NCI-H748 (cell line): ENCODE results near the gene SRGAP1.
"Not testable (repeated sequence)": the region's sequence is repeated elsewhere in the genome, so short reads cannot be mapped to it uniquely, and the experiment has no call there.

Source experiments
- DNase-seq: peaks from one replicate; lab custom pipeline; 2025; ENCODE audit not compliant: unreplicated experiment; lab: John Stamatoyannopoulos, UW

The SRGAP1 gene

DNA sequence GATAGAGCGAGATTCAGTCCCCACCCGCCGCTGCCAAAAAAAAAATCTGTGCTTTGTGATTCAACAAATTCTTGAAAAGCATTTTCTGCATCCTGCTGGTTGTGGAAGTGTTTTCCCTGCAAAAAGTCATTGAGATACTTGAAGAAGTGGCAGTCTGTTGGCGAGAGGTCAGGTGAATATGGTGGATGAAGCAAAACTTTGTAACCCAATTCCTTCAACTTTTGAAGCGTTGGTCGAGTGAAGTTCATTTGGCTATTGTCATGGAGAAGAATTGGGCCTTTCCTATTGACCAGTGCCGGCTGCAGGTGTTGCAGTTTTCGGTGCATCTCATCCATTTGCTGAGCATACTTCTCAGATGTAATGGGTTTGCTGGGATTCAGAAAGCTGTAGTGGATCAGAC is 20.9 kb downstream of the SRGAP1 start:
- DNase-seq, result no peak

DNA sequence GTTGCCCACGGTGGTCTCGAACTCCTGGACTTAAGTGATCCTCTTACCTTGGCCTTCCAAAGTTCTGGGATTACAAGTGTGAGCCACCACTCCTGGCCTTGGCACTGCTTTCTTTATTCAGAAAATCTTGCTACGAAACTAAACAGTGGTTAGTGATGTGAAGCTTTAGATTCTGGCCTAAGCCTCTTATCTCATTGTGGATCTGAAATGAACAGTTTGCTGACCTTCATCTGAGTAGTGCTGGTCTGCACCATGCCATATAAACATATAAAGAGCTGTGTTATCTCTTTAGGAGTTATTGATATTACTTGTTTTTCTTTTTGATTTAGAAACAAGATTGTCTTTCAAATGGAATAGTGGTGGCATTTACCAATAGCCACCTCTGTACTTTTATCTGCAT is 22.6 kb downstream of the SRGAP1 start:
- no peak for DNase-seq

DNA sequence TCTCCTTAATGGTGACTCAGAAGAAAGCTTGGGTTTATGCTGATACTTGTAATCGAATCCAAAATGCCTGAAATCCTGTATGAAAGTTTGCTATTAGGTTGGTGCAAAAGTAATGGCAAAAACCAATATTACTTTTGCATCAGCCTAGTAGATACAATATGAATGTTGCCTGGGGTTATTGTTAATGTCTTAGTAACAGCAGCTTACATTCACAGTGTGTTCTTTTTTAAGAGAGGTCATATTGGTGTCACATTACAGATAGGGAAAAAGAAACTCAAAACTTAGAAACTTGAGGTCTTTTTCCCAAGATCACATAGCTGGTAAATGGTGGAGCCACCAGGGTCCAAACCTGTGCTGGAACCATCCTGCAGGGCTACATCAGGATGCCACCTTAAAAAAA is 25.2 kb downstream of the SRGAP1 start:
- no peak for DNase-seq

DNA sequence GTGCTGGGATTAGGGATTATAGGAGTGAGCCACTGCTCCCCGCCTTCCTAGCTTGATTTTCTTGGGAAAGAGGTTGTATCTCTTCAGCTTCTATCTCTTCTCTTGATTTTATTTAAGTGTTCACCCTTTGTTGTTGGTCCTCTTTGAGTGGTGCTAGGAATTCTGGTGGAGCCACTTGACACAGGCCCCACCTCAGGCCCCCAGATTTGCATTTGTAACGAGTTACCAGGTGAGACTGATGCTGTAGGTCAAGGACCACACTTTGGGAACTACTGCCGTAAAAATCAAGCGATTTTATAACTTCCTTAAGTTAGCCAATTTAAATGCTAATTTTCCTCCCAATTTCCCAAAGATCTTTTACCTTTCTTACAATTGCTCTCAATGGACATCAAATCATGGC is 26.3 kb downstream of the SRGAP1 start:
- no peak for DNase-seq

DNA sequence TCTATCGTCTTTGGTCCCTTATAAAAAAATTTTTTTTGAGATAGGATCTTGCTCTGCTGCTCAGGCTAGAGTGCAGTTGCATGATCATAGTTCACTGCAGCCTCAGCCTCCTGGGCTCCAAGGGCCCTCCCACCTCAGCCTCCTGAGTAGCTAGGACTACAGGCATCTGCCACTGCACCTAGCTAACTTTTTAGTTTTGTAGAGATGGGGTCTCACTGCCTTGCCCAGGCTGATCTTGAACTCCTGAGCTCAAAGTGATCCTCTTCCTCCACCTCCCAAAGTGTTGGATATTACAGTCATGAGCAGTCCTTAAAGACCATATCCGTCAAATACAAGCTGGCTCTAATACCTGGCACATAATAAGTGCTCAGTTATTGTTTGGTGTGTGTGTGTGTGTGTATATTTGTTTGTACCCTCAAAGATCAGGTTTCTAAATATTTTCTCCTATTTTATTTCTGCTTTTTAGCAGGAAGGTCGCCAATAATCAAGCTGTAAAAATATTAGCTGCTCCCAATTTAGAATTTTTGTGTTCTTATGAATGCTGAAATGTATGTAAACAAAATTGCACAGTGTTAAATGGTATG is 30.5 kb downstream of the SRGAP1 start:
- DNase-seq, result no peak

DNA sequence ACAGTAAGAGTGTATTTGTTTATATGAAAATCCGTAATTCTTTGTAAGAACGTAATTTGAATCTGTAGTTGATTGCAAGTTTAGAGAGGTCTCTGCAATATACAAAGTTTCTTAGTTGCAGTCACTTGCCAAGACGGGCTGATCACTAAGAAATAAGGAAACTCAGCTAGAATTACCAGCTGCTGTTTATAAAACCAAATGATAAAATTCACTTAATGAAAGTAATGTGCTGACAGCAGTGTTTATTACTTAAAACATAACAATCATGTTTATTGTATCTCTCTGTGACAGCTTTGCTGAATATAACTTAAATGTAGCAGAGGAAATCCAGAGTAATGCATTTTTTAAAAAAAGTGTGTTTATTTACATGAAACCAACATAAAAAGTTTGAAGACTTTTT is 31.2 kb downstream of the SRGAP1 start:
- no peak for DNase-seq

DNA sequence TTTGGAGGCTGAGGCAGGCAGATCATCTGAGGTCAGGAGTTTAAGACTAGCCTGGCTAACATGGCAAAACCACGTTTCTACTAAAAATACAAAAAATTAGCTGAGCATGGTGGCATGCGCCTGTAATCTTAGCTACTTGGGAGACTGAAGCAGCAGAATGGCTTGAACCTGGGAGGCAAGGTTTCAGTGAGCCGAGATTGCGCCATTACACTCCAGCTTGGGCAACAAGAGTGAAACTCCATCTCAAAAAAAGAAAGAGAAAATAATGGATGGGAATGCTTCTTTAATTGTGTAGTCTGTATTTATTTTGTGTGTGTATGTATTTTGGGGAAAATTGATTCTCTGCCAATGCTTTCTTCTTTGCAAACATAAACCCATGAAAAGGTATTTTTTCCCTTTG is 32.5 kb downstream of the SRGAP1 start:
- DNase-seq, result no peak

DNA sequence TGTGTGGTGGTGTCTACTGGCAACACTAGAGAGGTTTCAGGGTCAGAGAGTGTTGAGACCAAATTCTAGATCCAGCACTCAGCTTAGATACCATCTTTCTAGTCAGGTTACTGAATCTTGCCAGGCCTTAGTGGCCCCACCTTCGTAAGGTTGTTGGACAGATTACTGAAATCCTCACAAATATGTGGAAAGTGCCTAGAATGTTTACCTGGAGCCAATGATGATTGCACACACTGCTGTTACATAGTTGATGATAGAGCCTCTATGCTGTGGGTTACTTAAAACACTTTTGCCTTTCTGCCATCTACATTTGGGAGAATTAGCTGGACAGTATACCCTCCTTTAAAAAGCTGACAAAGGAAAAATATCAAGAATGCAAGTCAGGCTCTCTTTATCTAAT is 33.2 kb downstream of the SRGAP1 start:
- DNase-seq, result no peak

DNA sequence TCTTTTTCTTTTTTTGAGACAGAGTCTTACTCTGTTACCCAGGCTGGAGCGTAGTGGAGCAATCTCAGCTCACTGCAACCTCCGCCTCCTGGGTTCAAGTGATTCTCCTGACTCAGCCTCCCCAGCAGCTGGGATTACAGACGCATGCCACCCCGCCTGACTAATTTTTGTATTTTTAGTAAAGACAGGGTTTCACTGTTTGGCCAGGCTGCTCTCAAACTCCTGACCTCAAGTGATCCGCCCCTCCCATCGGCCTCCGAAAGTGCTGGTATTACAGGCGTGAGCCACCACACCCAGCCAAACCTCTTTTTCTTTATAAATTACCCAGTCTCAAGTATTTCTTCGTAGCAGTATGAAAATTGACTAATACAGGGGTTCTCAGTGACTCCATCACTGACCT is 35.7 kb downstream of the SRGAP1 start:
- DNase-seq, result not testable (repeated sequence)

DNA sequence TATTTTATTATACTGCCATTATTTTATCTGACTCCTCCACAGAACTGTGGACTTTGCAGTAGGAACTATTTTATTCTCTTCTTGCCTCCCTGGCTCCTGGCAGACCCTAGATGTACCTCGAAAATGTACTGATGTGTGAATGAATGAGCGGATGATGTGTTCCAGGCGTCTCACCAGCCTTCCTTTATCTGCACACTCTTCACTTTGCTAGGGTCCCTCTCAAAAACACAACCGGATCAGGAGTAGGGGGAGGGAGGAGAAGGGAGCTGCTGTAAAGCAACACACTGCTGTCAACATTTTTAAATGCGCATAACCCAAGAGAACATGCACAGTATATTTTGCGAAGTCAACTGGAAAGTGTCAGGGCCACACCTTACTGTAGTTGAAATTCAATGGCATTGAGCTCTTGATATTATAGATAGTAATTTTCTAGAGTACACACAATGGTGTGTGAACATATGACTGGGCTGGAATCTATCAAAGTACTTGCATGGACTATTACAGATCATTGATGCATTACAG is 36.3 kb downstream of the SRGAP1 start:
- peak; percentile 74 for DNase-seq

DNA sequence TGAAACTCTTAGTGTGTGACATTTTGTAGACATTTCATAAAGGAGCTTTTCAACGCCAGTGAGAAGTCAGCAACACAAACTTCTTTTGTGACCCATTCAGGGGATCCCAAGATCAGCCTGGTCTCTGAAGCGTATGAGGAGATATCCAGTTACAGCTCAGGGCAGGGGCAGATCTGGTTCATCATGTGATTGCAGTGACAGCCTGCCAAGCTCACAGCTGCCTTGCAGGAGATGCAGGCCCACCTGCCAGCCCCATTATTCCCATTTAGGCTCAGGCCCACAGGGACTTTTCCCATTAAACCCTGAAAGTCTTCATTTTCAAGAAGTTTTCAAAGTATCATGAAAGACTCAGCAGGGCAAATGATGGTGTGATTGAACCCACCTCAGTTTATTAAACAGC is 38.3 kb downstream of the SRGAP1 start:
- peak; percentile 60 for DNase-seq

DNA sequence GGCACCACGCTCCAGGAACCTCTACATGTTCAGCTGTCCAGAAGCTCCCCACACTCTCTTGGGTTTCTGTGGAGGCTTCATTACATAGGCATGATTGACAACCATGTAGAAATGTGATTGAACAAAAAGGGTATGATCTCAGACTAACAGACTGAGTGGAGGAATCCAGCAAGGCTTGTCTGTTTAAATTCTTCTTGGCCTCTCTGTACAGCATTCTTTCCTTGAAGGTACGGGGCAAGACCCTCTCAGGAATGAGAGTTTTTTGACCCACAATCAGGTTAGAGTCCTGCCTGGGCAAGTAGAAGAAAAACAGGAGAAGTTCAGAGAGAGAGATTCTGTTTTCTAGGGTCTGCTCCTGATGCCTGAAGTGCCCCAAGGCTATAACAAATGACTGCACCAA is 40.9 kb downstream of the SRGAP1 start:
- DNase-seq, result no peak

DNA sequence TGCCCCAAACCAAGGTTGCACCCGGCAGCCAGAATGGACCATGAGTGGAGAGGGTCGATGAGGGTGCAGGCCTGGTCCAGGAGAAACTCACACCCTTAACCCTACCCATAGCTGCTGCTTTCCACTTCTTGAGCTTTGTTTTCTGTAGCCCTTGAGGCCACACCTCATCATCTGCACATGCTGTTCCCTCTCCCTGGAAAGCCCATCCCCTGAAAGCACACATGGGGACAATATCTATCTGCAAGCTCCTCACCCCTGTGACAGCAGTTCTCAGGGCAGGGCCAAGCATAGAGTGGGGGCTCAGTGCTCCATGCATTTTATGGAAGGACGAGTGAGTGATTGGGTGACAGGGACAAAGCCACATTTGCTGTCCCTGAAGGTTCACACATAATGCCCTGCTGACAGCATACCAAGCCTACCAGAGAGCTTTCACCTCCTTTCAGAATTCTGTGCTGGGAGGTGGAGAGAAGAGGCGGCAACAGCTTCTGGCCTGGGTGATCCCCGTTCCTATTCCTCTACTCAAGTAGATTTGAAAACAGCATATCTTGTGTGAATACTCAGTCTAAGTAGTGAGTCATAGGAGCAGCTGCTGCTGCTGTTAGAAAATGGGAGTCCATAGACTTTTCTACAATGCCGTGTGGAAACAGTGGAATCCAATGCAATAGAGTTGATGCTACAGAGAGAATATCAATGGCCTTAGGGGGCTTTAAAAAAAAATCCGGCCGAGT is 44.6 kb downstream of the SRGAP1 start:
- no peak for DNase-seq

DNA sequence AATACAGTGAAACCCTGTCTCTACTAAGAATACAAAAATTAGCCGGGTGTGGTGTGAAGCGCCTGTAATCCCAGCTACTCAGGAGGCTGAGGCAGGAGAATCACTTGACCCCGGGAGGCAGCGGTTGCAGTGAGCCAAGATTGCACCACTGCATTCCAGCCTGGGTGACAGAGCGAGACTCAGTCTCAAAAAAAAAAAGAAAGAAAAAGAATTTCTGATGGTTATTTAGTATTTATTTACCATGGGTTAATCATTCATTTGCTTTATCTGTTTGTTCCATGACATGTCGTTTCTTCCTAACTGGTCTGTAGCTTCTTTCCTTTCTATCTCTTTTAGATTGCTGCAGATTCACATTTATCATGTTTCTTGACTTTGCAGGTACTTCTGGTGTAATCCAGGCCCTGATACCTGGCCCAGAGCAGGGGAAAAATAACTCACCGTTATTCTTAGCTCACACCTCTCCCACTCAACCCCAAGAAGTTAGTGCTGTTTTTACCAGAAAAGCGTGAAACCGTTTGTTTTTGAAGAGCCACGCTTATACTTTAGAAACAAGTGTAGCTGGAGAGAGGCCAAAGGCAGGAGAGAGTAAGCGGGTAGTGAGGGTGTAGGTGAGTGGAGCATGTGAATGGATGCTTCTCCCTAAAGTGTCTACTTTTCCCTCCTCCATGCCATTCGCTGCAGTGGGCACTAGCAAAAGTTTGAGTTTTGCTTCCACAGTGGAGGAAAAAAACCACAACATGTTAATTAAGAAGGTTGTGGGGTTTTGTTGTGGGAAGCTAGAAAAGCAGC is 45.4 kb downstream of the SRGAP1 start:
- DNase-seq, result no peak

DNA sequence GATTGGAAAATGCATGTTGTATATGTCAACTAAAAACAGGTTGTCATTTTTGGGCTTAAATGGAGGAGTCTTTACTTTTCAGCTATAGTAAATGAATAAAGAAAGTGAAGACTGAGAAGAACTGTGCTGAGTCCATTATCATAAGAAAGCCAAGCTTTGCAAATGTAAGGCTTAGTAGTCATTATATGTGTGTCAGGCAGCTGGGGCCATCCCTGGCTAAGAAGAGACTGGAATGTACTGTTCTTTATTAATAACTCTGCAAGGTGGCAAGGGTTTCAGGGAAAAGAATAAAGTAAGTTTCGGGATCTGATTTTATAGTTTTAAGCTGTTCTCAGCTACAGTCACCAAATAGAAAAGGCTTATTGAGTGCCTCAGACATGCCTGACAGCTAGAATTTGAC is 48.7 kb downstream of the SRGAP1 start:
- DNase-seq, result no peak

DNA sequence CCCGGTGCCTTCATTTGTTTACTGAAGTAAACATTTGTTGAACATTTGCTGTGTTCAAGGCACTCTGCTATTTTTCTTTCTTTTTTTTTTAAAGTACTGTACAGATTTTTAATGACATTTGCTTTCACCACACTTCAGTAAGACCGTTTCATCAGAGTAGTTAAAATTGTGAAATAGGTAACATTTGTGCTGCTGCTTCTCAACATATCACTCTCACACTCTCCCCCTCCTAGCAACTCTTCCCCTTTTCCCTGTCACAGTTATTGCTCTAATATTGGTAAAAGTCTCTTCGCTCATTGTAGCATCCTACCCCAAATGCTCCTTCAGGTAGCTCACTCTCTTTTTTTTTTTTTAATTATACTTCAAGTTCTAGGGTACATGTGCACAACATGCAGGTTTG is 49.6 kb downstream of the SRGAP1 start:
- no peak for DNase-seq

DNA sequence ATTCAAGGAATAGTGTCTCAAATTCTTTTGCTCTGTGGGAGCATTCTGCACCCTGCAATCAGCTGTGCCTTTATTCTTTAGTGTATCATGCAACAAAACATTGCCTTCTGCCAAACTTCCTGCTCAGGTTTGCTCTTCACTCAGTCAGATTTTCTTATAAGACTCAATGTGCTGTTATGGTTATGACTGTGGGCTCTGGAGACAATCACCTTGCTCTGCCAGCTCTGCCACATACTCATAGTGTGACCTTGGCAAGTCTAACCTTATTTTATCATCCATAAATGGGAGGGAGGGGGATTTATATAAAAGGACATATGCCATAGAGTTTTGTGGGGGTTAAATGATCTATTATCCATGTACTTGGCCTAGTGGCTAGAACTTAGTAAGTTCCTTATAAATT is 51.3 kb downstream of the SRGAP1 start:
- no peak for DNase-seq

DNA sequence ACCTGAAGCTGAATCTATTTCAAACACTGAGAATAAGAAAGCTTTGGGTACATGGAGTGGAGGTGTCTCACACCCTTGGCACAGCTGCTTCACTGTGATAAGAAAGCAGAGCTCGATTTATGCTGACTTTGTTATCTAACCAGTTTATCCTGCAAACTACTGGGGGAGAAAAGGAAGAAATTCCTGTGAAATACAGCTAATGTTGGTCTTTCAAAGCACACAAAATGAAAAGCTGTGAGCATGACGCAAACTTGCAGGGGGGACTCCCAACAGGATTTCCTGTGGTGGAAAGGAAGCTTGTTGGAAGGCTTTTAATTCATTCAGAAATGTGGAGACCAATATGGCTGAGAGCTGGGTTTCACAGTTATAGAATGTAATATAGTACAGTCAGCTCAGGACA is 53.4 kb downstream of the SRGAP1 start:
- DNase-seq, result no peak

DNA sequence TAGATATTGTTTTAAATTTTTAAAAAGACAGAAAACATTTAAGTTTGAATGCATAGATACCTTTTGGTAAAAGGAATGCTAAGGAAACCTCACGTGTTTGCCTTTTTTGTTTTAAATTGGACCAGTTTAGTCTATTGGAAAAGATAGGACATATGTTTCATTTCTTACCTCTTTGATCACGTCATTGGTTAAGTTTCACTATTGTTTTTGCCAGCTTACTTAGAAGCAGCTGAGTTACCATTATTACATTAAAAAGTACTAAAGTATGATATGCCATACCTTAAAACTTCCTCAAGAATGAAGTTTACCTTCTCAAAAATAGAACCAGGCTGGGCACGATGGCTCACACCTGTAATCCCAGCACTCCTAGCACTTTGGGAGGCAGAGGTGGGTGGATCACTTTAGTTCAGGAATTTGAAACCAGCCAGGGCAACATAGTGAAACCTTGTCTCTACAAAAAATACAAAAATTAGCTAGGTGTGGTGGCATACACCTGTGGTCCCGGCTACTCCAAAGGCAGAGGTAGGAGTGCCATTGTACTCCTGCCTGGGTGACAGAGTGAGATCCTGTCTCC is 54.4 kb downstream of the SRGAP1 start:
- no peak for DNase-seq

DNA sequence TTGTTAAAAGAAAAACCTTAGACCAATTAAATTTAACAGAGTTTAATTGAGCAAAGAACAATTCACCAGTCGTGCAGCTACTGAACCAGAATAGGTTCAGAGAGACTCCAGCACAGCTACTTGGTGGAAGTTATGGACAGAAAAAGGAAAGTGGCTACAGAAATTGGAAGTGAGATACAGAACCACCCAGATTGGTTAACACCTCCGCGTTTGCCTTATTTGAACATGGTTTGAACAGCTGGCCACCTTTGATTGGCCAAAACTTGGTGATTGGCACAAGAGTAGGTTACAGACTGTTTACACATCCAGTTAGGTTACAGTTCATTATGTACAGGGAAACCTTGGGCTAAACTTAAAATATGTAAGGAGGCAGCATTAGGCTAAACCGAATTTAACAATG is 54.9 kb downstream of the SRGAP1 start:
- DNase-seq, result peak; percentile 21

DNA sequence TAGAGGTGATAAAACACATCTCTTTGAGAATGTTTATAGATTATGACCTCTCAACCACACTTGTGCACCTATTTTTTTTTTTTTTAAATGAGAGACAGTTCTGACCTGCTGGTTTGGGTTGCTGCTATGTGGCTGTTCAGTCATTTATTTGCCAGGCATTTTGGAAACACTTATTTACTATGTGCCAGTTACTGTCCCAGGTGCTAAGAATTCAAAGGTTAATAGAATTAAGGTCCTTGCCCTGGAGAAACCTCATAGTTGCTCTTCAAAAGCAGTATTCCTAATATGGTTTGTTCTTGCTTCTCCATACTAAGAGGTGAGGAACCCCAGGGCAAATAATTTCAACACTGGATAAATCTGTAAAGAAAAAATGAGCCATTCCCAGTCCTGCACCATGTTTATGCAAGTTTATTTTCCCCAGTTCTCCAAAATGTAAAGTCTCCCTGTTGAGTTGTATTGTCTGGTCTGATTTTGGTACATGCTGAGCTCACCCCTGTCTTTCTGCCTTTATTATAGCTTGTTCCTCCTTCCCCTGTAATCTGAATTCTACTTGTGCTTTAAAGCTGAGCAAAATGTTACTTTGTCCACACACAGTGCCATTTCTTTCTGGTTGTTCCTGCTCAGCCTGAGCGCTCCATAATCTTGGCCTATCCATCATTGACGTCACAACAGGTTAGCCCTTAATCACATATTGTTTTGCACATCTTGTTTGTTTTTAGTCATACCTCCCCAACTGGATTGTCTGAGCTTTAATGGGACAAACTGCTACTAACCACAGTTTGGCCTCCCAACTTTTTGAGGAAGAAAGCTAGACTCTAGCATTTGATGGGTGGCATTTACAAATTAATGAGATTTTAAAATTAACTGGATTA is 56.7 kb downstream of the SRGAP1 start:
- no peak for DNase-seq
